Neutrophil (primary cell): Measurements from ENCODE around the gene UBASH3A.

Experiments used
- H3K27ac ChIP-seq: fragments of 200-600 bp; sonication (generic); 2 replicates; pipeline ENCODE4 v1.5.1; 2016; ENCODE audit warnings: mild to moderate bottlenecking, moderate library complexity
- H3K27me3 ChIP-seq: fragments of 200-600 bp; sonication (generic); 2 replicates; pipeline ENCODE4 v1.6.0; 2016; ENCODE audit warnings: mild to moderate bottlenecking
- H3K36me3 ChIP-seq: fragments of 200-600 bp; sonication (generic); 2 replicates; pipeline ENCODE4 v1.5.1; 2017
- H3K4me1 ChIP-seq, 2 experiments: fragments of 200-600 bp in 1 of 2; sonication (generic) in 1 of 2; 1 replicate in 1 of 2; 2 replicates in 1 of 2; pipeline versions ENCODE4 v1.5.1 to v1.6.1; 2013 to 2016; ENCODE audit warnings: low read depth in 1 of 2, low read length in 1 of 2, mild to moderate bottlenecking in 1 of 2, moderate library complexity in 1 of 2; ENCODE audit not compliant: control insufficient read depth in 1 of 2, insufficient read depth in 1 of 2
- H3K4me3 ChIP-seq, 2 experiments: fragments of 200-600 bp in 1 of 2; sonication (generic) in 1 of 2; 1 replicate in 1 of 2; 2 replicates in 1 of 2; pipeline ENCODE4 v1.5.1; 2013 to 2016; ENCODE audit warnings: low read depth in 1 of 2, low read length in 1 of 2, mild to moderate bottlenecking in 1 of 2, moderate library complexity in 1 of 2
- H3K9me3 ChIP-seq: fragments of 200-600 bp; sonication (generic); 2 replicates; pipeline ENCODE4 v1.5.1; 2016
- CTCF ChIP-seq: fragments of 200-600 bp; sonication (generic); IDR thresholded peaks from 2 replicates; pipeline ENCODE4 v1.5.1; 2016; ENCODE audit warnings: antibody characterized with exemption

Gene UBASH3A

GRCh38 chr21:42443181-42443785, 39.6 kb downstream of the UBASH3A start:
- no peaks in the 10 kb centered on the region for H3K36me3 ChIP-seq
- no peak for TF ChIP-seq CTCF
- H3K4me1 ChIP-seq = no peaks in the 10 kb centered on the region
- H3K27me3 ChIP-seq = no peaks in the 10 kb centered on the region
- no peaks in the 10 kb centered on the region for H3K9me3 ChIP-seq
- H3K27ac ChIP-seq = no peak overlapping the region
- H3K4me3 ChIP-seq = no peak overlapping the region

DNA sequence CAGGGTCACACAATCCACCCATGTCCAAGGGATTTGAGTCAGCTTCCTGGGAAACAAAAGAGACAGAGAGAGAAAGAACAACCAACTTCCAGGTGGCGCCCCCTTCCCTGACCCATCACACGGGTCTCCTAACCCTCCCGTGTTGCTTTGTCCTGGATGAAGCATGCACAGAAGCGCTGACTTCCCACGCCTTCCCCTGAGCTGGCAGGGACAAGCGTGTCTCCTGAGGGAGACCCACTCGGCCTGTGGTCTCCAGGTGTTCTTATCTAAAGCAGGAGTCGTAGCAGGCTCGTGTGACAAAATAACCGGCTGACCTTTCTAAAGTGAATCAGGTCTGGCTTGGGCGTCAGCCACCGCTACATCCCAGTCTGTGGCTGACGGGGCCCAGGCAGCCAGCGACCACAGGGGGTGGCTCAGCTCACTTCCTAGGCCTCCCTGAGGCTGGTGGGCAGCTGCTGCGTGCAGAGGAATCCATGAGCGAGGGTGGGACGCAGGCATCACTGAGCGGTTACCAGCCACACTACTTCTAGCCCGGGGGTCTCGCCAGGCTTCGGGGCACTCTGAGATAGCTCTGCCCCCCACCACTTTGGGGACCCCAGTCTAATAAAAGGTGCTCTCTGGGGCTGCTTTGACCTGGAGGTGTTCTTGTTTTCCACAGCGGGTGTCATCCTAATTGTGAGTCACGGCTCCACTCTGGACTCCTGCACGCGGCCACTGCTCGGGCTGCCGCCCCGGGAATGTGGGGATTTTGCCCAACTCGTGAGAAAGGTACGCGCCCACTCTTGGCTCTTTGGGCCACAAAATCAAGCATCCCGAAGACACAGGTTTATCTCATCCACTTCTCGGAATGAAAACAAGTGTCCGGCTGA, 40.4 kb downstream of the UBASH3A start:
- no peak for TF ChIP-seq CTCF
- H3K27me3 ChIP-seq = no peaks in the 10 kb centered on the region
- H3K36me3 ChIP-seq = no peaks in the 10 kb centered on the region
- no peak overlapping the region for H3K4me3 ChIP-seq
- no peaks in the 10 kb centered on the region for H3K4me1 ChIP-seq
- no peak overlapping the region for H3K27ac ChIP-seq
- no peaks in the 10 kb centered on the region for H3K9me3 ChIP-seq

DNA sequence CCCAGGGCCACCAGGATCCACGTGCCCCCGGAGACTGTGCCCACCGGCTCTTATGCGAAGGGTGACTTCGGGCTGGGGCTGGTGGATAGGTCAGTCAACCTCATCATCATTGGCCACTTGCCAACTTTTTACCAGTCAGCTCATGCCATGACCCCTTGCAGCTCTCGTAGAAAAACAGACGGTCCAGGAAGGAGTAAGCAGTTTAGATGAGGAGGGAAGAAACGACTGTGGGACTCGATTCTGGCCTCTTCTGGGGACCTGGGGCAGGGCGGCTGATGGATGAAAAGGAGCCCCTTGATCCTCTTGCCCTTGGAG, 41.0 kb downstream of the UBASH3A start:
- H3K9me3 ChIP-seq = no peaks in the 10 kb centered on the region
- peaks cover 0 to under 1% of the 10 kb centered on the region in 2 experiments for H3K4me1 ChIP-seq
- no peak for TF ChIP-seq CTCF
- H3K4me3 ChIP-seq = no peak overlapping the region
- H3K27me3 ChIP-seq = no peaks in the 10 kb centered on the region
- H3K36me3 ChIP-seq = no peaks in the 10 kb centered on the region
- no peak overlapping the region for H3K27ac ChIP-seq

GRCh38 chr21:42445311-42445710, 41.6 kb downstream of the UBASH3A start:
- Histone ChIP-seq H3K27me3 (no peaks in the 10 kb centered on the region), H3K27ac (no peak overlapping the region), H3K4me1 (peaks cover 4 to 5% of the 10 kb centered on the region in 2 experiments), H3K36me3 (no peaks in the 10 kb centered on the region), H3K4me3 (no peak overlapping the region), H3K9me3 (no peaks in the 10 kb centered on the region)
- TF ChIP-seq CTCF = no peak

- H3K4me3 ChIP-seq = no peak overlapping the region
- peaks cover 5 to 6% of the 10 kb centered on the region in 2 experiments for H3K4me1 ChIP-seq
- no peak for TF ChIP-seq CTCF
- no peaks in the 10 kb centered on the region for H3K27me3 ChIP-seq
- H3K9me3 ChIP-seq = no peaks in the 10 kb centered on the region
- H3K27ac ChIP-seq = no peak overlapping the region
- no peaks in the 10 kb centered on the region for H3K36me3 ChIP-seq
Measured at GRCh38 chr21:42446531-42446930, 42.8 kb downstream of the UBASH3A start.
